ENCODE results near the gene ERCC5.

The ERCC5 gene

GRCh38 chr13:102815788-102816187 is 30.0 kb upstream of the ERCC5 start:
- Histone ChIP-seq H3K27ac (replicated peaks) (no peak overlapping the region), H3K4me3 (replicated peaks; ENCODE audit: insufficient read depth, low read length) (no peak overlapping the region), H3K27me3 (ENCODE audit: insufficient read depth, poor library complexity, severe bottlenecking) (no peaks in the 10 kb centered on the region)
- TF ChIP-seq REST (IDR thresholded peaks at IDR 0.05; ENCODE audit: insufficient replicate concordance, low read depth) (no peak), POLR2AphosphoS5 (IDR thresholded peaks at IDR 0.05; ENCODE audit: low read depth) (no peak), SPI1 (IDR thresholded peaks at IDR 0.05; ENCODE audit: borderline replicate concordance, low read depth) (no peak), GABPA (IDR thresholded peaks at IDR 0.05; ENCODE audit: low read depth) (no peak)
- TF ChIP-seq, protein P1, sequence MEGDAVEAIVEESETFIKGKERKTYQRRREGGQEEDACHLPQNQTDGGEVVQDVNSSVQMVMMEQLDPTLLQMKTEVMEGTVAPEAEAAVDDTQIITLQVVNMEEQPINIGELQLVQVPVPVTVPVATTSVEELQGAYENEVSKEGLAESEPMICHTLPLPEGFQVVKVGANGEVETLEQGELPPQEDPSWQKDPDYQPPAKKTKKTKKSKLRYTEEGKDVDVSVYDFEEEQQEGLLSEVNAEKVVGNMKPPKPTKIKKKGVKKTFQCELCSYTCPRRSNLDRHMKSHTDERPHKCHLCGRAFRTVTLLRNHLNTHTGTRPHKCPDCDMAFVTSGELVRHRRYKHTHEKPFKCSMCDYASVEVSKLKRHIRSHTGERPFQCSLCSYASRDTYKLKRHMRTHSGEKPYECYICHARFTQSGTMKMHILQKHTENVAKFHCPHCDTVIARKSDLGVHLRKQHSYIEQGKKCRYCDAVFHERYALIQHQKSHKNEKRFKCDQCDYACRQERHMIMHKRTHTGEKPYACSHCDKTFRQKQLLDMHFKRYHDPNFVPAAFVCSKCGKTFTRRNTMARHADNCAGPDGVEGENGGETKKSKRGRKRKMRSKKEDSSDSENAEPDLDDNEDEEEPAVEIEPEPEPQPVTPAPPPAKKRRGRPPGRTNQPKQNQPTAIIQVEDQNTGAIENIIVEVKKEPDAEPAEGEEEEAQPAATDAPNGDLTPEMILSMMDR (IDR thresholded peaks at IDR 0.05; ENCODE audit: insufficient read depth, low read length), result no peak
- no peak for DNase-seq (ENCODE audit: low read depth in 1 of 2, low spot score in 1 of 2)

- TF ChIP-seq REST (IDR thresholded peaks at IDR 0.05; ENCODE audit: insufficient replicate concordance, low read depth) (no peak), POLR2AphosphoS5 (IDR thresholded peaks at IDR 0.05; ENCODE audit: low read depth) (no peak), GABPA (IDR thresholded peaks at IDR 0.05; ENCODE audit: low read depth) (no peak), SPI1 (IDR thresholded peaks at IDR 0.05; ENCODE audit: borderline replicate concordance, low read depth) (no peak)
- TF ChIP-seq, protein P1 (IDR thresholded peaks at IDR 0.05; ENCODE audit: insufficient read depth, low read length), result no peak
- Histone ChIP-seq H3K27me3 (ENCODE audit: insufficient read depth, poor library complexity, severe bottlenecking) (no peaks in the 10 kb centered on the region), H3K27ac (replicated peaks) (no peak overlapping the region), H3K4me3 (replicated peaks; ENCODE audit: insufficient read depth, low read length) (no peak overlapping the region)
- no peak for DNase-seq (ENCODE audit: low read depth in 1 of 2, low spot score in 1 of 2)
These were observed 29.1 kb upstream of the ERCC5 start for GRCh38 chr13:102816708-102817107.

GRCh38 chr13:102817241-102817640 is 28.6 kb upstream of the ERCC5 start:
- H3K27ac ChIP-seq (replicated peaks), result no peak overlapping the region
- H3K4me3 ChIP-seq (replicated peaks; ENCODE audit: insufficient read depth, low read length), result no peak overlapping the region
- TF ChIP-seq GABPA (IDR thresholded peaks at IDR 0.05; ENCODE audit: low read depth) (no peak), REST (IDR thresholded peaks at IDR 0.05; ENCODE audit: insufficient replicate concordance, low read depth) (no peak), POLR2AphosphoS5 (IDR thresholded peaks at IDR 0.05; ENCODE audit: low read depth) (no peak), SPI1 (IDR thresholded peaks at IDR 0.05; ENCODE audit: borderline replicate concordance, low read depth) (no peak)
- TF ChIP-seq, protein P1 (IDR thresholded peaks at IDR 0.05; ENCODE audit: insufficient read depth, low read length), result no peak
- no peaks in the 10 kb centered on the region for H3K27me3 ChIP-seq (ENCODE audit: insufficient read depth, poor library complexity, severe bottlenecking)
- no peak for DNase-seq (ENCODE audit: low read depth in 1 of 2, low spot score in 1 of 2)
